ENCODE data around the gene ST7L. TPM values are rescaled to one million over a fixed set of nuclear protein-coding genes. Genes with fewer than 3 reads are reported as not detected.

The ST7L gene
- total and polyA plus RNA-seq, 10 of the 15 experiments (the other 5 are each of a cell fraction or from before 2014, with no cell fraction given): 3.6 to 13.7 (median 8.9) TPM

- TF ChIP-seq IRF5 (IDR thresholded peaks at IDR 0.05; ENCODE audit: borderline replicate concordance) (no peak), EED (IDR thresholded peaks at IDR 0.05; ENCODE audit: low read depth) (no peak), E2F8 (IDR thresholded peaks at IDR 0.05; ENCODE audit: low read depth, partially characterized antibody) (no peak), HDAC2 (IDR thresholded peaks at IDR 0.05) (no peak)
Measured at GRCh38 chr1:112510340-112510739, 108.6 kb downstream of the ST7L start (continued).

GRCh38 chr1:112509660-112510178 is 109.2 kb downstream of the ST7L start:
- intact Hi-C loops (cut with micrococcal nuclease; ENCODE audit: unreplicated experiment) (no loop called here), in situ Hi-C loops (cut with MboI) (no loop called here)
- H3K27me3 ChIP-seq (replicated peaks in 1 of 2; ENCODE audit: control insufficient read depth in 2 of 2, insufficient read depth in 2 of 2, low read length in 1 of 2): peaks cover 2 to 10% of the 10 kb centered on the region in 2 experiments
- H3K9ac ChIP-seq (ENCODE audit: control insufficient read depth, insufficient read depth, low read length): no peak overlapping the region
- ATAC-seq (no peak), FAIRE-seq (no peak), DNase-seq (ENCODE audit: low read depth, low spot score) (no peak)
- H3K79me2 ChIP-seq (ENCODE audit: control insufficient read depth, insufficient read depth, low read length): no peaks in the 10 kb centered on the region
- no TSS peak for BruUV-seq (replicated peaks)
- SMC1A ChIA-PET (ENCODE audit: uncharacterized antibody, unreplicated experiment): interaction anchor here (1.2 kb wide), 1 partner anchor 10 kb away, joined by 3 read pairs; no protein-coding TSS in a partner anchor
- H2AFZ ChIP-seq (ENCODE audit: control insufficient read depth, low read depth, low read length): no peak overlapping the region
- POLR2A ChIA-PET: no interaction called here
- H4K20me1 ChIP-seq (ENCODE audit: control insufficient read depth, insufficient read depth): no peaks in the 10 kb centered on the region
- H3K4me2 ChIP-seq (ENCODE audit: control insufficient read depth, insufficient read depth): no peak overlapping the region
- CTCF ChIA-PET: interaction anchor here (0.7 to 2.1 kb wide), 2 partner anchors 8 to 101 kb away, joined by 5 to 6 read pairs; no protein-coding TSS in a partner anchor
- 62% methylated on average over 16 of the region's 16 CpGs for WGBS (ENCODE audit: insufficient coverage, insufficient replicate concordance, low lambda C conversion rate, missing lambda C conversion rate)
- H3K36me3 ChIP-seq (ENCODE audit: control insufficient read depth in 2 of 2, insufficient read depth in 2 of 2, low read length in 1 of 2): no peaks in the 10 kb centered on the region
- RAD21 ChIA-PET (ENCODE audit: unreplicated experiment): no interaction called here
- no peak overlapping the region for H3K4me3 ChIP-seq
- no peak overlapping the region for H3K27ac ChIP-seq (ENCODE audit: control insufficient read depth, insufficient read depth)
- H3K4me1 ChIP-seq (ENCODE audit: control insufficient read depth, insufficient read depth, low read length): peaks cover 8% of the 10 kb centered on the region; the same call in 1 of the 2 replicates
- no peaks in the 10 kb centered on the region for H3K9me3 ChIP-seq (replicated peaks; ENCODE audit: control insufficient read depth, insufficient read depth, low read length)
- TF ChIP-seq SRF (IDR thresholded peaks at IDR 0.05; ENCODE audit: low read depth in 2 of 2, low read length in 2 of 2) (no peak), NR2F1 (conservative IDR thresholded peaks at IDR 0.05) (no peak), FOXK2 (IDR thresholded peaks at IDR 0.05) (no peak), SP1 (IDR thresholded peaks at IDR 0.05; ENCODE audit: low read depth, low read length) (no peak), E2F8 (IDR thresholded peaks at IDR 0.05; ENCODE audit: low read depth, partially characterized antibody) (no peak), IRF3 (IDR thresholded peaks at IDR 0.05) (no peak), GABPA (IDR thresholded peaks at IDR 0.05; ENCODE audit: low read depth) (no peak), MEF2B (IDR thresholded peaks at IDR 0.05; ENCODE audit: partially characterized antibody, poor library complexity, severe bottlenecking) (no peak), BRCA1 (IDR thresholded peaks at IDR 0.05; ENCODE audit: low read depth, low read length) (no peak), ATF3 (IDR thresholded peaks at IDR 0.05; ENCODE audit: borderline replicate concordance, extremely low read depth, low read depth, low read length) (no peak), SMC3 (IDR thresholded peaks at IDR 0.05; ENCODE audit: borderline replicate concordance, low read length) (no peak)

Data from GM12878 (cell line).